Effector CD8-positive, alpha-beta T cell (primary cell): ENCODE data around the gene CRACDL.

Experiments
- DNase-seq: peaks from one replicate; lab custom pipeline; 2025; lab: John Stamatoyannopoulos, UW

Gene CRACDL

DNA sequence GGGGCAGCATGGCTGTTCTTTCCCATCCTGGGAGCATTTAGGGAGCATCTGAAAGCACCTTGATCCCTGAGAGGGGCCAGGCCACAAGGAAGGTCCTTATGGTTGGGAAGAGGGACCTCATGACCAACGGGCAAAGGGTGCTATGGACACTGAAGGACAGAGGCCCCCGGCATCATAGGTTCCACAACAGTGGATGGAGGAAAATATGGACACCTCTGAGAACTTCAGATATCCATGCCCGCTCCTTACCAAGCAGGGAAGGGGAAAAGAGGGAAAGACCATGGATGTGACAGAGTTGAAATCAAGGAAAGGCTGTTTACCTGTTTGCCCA lies 111.0 kb downstream of the CRACDL start:
- DNase-seq = no peak

DNA sequence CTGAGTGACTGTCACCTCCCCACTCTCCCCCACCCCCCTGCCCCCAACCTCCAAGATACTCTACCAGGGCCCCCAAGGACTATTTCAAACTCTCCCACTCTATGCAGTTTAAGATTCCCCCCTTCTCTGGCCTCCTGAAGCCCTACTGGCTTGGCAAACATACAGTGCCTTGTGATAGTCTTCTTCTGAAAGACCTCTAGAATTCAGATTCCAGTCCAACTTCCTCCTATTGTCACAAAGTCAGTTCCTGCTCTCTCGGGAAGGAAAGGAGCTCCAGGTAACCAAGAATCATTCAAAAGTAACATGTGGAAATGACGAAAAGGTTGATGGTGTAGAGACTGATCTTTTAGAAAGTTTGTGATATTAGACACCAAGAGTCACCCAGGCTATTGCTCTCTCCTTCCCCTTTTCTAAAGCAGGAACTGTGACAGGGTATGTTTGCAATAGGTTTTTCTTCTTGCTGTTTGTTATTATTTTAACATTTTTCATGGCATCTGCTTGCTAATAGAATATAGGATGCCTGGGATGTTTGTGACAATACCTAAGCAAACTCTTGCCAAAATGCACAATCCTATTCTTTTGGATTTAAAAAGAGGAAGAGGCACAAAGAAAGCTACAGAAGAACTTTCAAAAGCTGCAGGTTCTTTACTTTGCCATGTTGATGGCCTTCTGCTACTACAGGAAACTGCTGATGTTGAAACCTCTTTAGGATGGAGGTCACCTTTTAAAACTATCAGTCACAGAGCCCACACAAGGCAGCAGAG lies 111.6 kb downstream of the CRACDL start:
- DNase-seq = no peak

DNA sequence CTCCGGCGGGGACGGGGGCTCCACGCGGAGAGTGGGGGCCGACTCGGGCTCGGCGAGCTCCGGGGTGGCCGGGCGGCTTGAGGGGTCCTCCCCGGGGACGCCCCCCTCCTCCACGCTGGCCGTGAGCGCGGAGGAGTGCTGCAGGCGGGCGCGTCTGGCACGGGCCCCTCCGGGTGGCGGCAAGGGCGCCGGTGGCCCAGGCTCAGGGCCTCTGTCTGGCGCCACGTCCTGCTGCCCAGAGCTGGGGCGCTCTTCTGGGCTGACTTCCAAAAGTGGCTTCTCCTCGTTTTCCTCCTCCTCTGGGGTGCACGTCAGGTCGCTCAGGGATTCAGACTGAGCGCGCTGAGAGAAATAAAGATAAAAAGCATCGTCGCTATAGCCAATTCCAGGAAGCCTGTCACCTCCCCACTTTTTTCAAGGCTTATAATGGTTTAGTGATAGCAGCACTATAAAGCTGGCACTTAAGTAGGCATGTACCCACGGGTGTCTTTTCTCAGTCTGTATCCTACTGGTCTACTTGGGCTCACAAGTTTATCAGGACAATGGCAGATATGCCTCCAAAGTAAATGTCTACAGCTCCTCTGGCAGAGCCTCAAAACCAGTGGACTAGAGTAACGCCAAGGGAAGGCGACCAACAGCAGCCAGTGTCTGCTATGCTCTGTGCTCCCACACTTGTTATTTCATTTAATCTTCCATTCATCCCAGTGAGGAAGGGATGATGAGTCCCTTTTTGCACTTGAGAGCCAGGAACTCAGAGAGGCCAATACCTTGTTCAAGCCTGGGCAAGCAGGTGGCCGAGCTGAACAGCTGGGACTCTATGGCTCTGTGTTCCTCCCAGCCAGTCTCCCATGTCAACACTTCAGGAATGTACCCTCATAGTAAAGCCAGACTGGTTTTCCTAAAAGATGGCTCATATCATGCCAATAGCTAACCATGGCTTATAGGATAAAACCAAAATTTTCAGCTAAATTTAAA lies 112.5 kb downstream of the CRACDL start:
- no peak for DNase-seq

DNA sequence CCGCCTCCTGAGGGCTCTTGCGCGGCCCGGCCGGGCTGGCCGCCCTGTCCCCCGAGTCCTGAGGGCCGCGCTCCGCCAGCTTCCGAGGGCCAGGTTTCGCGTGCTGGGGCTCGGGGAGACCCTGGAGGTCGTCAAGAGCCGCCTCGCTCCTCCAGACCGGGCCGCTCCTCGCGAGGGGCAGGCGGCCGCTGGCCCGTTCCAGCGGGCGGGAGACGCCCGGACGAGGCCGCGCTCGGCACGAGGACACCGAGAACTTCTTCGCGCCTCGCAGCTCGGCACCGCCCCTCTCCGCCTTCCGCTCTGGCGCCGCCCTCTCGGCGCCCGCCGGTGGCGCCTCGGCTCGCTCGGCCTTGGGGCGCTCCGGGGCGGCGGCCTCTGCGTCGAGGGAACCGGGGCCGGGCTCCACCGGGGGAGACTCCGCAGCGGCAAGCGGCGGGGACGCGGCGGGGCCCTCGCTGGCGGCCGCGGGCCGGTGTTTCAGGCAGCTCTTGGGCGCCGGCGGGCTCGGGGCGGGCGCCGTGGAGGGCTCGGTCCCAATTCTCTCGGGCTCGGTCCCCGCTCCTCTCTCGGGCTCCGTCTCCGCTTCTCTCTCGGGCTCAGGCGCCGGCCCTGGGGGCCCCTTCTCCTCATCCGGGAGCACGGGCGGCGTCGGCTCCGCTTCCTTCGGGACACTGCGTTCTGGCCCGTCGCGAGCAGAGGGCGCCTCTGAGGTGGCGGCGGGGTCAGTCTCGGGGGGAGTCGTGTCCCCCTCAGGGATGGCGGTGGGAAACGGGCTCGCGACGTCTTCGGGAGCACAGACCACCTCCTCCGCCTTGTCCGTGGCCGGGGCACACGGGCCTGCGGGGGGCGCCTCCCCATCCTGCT lies 113.5 kb downstream of the CRACDL start:
- DNase-seq = peak; percentile 36

DNA sequence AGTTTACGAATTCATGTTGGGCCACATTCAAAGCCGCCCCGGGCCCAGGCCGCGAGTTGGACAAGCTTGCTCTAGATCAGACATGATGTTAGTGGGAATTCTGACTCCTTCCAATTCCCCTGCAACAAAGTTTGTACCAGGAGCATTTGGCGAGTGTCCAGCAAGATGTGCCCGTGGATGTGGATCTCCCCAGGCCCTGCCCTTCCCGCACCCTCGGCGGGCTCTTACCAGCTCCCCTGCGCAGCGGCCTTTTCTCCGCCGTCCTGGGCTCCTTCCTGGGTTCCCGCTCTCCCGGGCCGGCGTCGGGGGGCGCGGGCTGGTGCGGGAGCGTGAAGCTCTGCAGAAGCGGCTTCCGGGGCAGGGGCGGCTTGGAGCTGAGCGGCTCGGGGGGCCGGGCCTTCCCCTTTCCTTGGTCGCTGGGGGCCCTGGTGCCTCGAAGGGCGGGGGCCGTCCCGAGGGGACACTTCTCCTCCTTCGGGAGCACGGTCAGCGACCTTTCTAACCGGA lies 114.3 kb downstream of the CRACDL start:
- DNase-seq = no peak

DNA sequence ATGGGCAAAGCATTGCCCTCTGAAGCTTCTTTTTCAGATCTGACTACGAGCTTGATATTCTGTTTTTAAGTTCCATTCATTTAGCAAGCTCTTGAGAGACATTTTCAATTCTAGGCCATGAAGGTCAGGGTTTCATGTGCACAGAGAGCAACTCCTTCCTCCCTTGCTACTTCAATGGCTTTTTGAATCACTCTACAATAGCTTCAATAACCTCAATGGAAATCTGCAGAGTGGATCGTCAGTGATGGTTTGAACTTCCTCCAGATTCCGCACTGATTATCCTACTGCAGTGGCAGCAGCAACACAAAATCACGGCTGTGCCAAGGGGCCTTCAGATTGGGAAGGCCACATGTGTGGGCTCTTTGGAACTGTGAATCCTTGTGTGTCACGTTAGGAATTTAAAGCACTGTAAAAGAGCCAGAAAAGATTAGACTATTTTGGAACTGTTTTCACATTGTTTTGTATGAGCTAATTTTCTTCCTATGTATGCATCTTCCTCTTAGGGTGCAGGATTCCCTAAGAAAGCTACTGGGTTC lies 116.7 kb downstream of the CRACDL start:
- no peak for DNase-seq

DNA sequence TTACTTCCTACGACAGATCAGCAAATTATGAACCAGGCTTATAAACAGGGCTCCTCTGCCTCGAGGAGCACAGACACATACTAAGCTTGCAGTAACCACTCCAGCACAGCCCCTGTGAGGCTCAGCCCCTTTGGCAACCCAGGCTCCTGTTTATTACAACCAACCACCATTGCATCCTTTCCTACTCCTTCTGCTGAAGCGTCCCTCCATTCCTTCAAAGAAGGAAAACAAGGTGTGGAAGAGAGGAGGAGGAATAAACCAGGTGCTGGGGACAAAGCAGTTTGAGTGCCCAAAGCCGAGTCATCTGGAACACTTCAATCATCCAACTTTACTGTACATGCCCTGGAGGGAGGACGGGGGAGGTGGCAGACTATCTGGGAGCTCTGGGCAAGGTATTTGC lies 117.9 kb downstream of the CRACDL start:
- no peak for DNase-seq

DNA sequence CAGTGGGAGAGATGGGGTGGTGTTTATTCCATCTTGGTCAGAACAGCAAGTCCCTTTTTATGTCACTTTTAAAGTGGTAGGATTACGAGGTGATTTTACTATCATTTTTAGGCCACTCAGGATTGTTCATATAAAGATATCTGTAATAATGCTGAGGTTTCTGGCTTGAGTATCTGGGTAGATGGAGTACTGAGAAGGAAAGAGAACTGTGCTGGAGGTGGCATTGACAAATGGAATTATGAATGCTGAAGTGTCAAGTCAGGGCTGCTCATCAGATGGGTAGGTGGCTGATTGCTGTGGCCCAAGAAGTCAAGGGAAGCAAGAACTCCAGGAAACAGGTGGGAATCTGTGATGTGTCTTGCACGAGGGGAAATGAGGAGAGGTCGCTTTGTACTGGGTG lies 119.7 kb downstream of the CRACDL start:
- no peak for DNase-seq

DNA sequence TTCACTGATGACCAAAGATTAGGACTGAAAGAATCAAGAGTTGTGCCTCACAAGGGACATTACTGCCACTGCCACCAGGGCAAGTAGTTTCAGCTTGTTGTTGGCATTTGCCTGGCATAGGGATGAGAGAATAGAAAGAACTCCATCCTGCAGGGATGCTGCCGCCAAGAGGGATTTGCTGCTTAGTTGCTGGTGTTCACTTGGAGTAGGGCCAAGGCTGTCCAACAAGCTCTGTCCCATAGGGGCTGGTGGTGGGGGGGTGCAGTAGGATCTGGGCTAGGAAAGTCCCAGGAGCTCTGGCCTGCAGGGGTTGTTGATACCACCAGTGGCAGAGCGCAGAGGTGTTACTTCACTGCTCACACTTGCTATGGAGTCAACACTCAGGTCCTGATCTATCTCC lies 120.2 kb downstream of the CRACDL start:
- no peak for DNase-seq

DNA sequence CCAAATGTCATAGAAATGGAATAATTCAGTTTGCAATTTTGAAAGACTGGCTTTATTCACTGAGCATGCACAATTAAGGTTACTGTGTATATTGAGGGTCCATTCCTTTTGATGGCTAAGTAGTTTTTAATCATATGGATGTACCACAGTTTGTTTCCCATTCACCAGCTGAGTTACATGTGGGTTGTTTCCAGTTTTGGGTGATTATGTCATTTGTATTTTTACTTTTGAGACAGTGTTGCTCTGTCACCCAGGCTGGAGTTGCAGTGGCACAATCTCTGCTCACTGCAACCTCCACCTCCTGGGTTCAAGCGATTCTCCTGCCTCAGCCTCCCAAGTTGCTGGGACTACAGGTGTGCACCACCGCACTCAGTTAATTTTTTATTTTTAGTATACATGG lies 124.3 kb downstream of the CRACDL start:
- DNase-seq = no peak

DNA sequence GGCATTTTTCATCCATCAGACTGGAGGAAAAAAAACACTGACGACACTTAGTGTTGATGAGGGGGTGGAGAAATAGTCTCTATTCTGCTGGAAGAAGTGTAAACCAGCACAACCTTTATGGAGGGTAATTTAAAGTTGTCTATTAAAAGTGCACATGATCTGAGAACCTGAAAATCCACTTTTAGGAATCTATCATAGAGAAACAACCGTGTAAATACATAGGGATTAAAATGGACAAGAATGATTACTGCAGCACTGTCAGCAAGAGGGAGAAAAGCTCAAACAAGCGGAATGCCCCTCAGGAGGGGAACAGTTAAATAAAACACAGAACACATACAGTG lies 125.5 kb downstream of the CRACDL start:
- DNase-seq = no peak

DNA sequence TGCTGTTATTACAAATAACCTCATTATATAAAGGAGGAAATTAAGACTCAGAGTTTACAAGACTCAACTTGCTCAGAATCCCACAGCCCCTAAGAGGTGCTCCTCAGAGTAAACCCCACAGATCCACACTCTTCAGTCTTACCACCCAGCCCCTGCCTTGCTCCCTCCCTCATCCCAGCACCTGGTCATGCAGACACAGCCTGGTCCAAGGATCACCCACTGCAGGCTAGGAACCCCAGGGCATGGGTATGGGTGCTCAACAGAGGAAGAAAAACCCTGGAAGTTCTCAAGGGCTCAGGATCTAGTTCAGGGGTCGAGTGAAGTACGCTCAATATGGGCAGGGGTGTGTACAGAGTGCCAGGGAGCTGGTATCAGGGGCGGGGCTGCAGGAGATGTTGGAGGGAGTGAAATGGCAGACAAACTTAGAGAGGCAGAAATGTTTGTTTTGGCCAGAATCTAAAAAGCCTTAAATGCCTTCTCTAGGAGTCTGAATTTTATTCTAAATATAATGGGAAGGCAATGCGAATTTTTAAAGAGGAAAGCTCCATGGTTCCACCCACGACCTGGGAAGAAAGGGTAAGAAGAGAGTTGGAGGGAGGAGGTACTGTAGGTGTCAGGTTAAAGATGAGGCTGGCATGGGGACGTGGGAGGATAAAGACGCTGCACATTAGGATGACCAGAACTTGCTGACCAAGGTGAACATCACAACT lies 126.0 kb downstream of the CRACDL start:
- DNase-seq = no peak

DNA sequence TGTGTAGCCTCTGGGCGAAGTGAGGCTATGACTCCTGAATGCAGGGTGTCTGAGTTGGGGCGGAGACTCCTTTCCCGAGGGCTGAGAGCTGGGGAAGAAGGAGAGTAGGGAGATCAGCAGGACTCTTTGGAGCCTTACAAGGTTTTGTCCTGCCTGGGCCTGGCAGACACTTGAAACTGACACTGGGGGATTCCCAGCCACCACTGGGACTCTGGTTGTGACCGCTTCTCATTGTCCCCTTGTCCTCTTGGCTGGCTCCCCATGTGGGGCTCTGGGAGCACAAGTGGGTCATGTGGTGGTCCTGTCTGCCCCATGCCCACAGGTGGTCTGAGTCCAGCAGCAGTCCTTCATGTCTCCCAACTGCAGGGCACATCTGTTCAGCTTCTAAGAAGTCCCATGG lies 126.9 kb downstream of the CRACDL start:
- DNase-seq = no peak

DNA sequence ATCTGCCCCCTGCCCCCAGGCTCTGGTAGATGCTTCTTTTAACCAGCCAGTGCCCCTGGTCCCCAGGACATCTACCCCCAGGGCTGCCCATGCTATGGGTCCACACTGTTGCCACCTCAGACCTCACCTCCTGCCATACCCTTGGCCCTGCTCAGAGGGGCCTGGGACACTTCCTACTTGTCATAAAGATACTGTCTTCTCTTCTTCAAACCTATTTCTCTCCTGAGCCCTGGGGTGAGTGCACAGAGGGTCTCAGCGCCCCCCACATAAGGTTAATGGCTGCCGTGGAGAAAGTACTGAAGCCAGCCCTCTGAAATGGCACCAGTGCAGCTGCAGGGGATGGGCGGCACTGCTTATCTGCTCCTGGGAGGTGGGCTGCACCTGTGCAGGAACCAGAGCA lies 127.5 kb downstream of the CRACDL start:
- no peak for DNase-seq

DNA sequence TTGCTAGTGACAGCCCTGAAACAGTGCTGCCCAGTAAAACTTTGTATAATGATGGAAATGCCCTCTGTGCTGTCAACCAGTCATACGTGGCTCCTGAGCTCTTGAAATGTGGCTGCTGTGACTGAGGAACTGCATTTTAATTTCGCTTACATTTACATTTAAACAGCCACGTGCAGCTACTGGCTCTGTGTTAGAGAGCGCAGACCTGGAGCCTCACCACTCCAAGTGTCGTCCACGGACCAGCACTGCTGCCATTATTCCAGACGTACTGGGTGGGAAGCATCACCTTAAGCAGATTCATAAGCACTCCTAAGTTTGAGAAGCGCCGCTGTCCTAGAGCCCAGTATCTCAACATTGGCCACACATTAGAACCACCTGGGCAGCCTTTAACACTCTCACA lies 128.1 kb downstream of the CRACDL start:
- DNase-seq = no peak

DNA sequence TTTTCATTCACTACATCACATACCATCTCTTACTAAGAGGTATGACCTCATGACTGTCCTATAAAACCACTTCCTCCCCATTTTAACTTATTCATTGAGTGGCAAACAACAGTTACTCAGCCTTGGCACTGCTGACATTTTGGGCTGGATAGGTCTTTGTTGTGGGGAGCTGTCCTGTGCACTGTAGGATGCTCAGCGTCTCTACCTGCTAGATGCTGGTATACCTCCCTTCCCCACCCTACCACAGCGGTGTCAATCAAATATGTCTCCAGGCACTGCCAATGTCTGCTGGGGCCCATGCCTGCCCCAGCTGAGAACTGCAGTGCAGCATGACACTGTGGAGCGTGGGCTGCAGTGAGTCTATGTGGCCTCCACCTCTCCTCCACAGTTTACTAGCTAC lies 128.8 kb downstream of the CRACDL start:
- DNase-seq = no peak

DNA sequence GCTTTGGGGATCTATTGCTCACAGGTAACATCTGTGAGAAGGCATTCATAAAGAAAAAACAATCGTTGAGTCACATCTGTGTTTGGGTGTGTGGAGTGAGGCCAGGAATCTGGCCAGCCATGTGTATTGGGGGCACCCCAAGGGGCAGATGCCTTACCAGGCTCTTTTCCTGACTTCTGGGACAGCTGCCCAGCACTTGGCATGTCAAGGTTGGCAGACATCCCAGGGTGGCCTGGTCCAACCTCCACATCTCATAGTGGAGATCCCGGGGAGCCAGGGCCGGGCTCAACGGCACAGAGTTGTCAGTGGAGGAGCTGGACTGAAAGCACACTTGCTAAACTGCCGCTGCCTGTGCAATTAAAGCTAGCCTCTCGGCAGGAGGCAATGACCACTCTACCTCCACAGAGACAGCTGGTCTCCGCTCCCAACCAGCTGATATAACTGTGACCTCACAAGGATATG lies 129.8 kb downstream of the CRACDL start:
- no peak for DNase-seq

DNA sequence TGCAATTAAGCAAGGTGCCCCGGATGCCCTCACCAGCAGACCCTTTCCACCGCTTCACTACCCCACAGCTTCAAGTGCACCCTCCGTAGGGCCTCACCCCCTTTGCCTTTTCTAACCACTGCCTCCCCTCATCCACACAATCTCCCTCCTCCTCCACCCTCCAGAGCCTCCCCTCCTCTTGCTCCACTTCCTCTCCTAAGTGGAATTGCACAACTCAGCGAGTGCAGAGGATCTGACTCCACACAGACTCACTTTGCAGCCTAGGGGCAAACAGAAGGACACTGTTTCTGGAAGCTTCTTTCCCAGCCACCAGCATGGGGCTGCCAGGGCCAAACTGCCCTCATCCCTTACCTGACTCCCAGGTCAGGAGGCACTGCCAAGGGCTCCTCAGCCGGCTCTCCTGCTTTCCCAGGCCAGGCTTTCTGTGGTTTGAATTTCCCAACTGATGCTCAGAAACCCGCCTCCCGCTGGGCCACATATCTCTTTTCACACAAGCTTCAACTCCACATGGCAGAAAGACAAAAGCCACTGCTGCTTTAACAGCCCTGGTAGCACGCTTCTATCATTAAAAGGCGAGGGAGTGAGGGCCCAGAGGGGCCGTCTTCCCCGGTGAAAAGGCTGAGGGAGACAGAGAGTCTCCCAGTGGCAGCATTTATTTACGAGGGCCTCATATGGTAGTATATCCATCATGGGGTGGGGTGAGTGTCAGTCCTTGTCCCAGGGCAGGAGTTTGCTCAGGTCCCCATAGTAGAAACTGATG lies 130.4 kb downstream of the CRACDL start:
- no peak for DNase-seq

DNA sequence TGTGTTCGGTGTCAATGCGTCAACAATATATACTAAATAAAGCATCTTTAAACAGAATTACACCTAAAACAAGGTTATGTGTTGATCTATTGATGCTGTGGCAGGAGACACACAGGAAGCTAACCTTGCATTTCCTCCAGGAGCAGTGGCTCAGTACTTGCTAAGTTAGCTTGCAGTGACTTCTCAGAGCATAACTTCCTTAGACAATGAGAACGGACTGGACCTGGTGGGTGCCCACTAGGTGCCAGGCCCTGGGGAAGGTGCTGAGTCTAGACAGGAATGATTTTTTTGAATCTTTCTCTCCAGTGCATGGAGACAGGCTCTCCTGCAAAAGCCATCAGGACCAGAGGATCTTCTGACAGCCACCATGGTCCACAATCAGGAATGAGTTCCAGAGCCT lies 131.3 kb downstream of the CRACDL start:
- DNase-seq = no peak

DNA sequence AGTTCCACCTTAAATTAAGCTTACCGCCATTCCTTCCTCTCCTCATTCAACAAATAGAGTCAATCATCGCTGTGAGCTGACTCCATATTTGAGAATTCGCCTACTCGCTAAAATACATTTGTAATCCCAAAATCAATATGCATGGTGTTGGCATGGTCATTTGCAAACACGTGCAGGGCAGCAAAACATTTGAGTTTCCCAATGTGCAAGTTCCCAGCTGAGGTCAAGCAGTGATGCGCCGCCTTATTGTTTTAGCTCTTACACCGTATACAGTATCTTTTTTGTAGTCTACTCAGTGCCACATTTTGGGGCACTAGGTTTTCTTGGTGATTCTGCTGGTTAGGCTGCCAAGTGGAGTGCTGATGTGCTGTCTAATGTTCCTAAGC lies 131.8 kb downstream of the CRACDL start:
- no peak for DNase-seq
